ENCODE results near the gene BCL2L12.

GRCh38 chr19:49645592-49645991 is 20.1 kb upstream of the BCL2L12 start:
- TF ChIP-seq CTCF (IDR thresholded peaks at IDR 0.05) (no peak), POLR2A (IDR thresholded peaks at IDR 0.05) (no peak)
